Astrocyte of the spinal cord (primary cell): ENCODE results near the gene GNAS.

Experiments
- DNase-seq: peaks from one replicate; pipeline ENCODE4 v3.0.0; 2011; ENCODE audit warnings: low read depth, low spot score
- H3K4me3 ChIP-seq: 2 replicates; pipeline ENCODE4 v1.5.1; 2011; ENCODE audit warnings: low read depth, mild to moderate bottlenecking, low read length, moderate library complexity
- CTCF ChIP-seq: IDR thresholded peaks from 2 replicates; pipeline ENCODE4 v1.5.1; 2012; ENCODE audit warnings: low read depth, mild to moderate bottlenecking, low read length, inconsistent platforms
- in situ Hi-C: cut with HindIII; loops from 2 replicates; pipeline ENCODE4 v1.10.0; 2017; ENCODE audit warnings: low sequenced_read_pairs

GNAS gene

GRCh38 chr20:58876437-58876836 is 23.9 kb downstream of the GNAS start:
- no peak overlapping the region for H3K4me3 ChIP-seq
- in situ Hi-C loops = no loop called here
- TF ChIP-seq CTCF = no peak
- no peak for DNase-seq

- no peak for TF ChIP-seq CTCF
- DNase-seq = no peak
- in situ Hi-C loops = no loop called here
- H3K4me3 ChIP-seq = no peak overlapping the region
These were observed 24.8 kb downstream of the GNAS start for GRCh38 chr20:58877050-58877975.

GRCh38 chr20:58877976-58878360 is 25.5 kb downstream of the GNAS start:
- TF ChIP-seq CTCF = no peak
- H3K4me3 ChIP-seq = no peak overlapping the region
- in situ Hi-C loops = no loop called here
- DNase-seq = no peak

GRCh38 chr20:58878399-58878798 is 25.9 kb downstream of the GNAS start:
- no peak for DNase-seq
- TF ChIP-seq CTCF = no peak
- H3K4me3 ChIP-seq = no peak overlapping the region
- in situ Hi-C loops = no loop called here

- in situ Hi-C loops = no loop called here
- no peak for DNase-seq
- TF ChIP-seq CTCF = no peak
- no peak overlapping the region for H3K4me3 ChIP-seq
These were observed 27.9 kb downstream of the GNAS start for GRCh38 chr20:58880441-58880840.

GRCh38 chr20:58880994-58881752 is 28.7 kb downstream of the GNAS start:
- no peak overlapping the region for H3K4me3 ChIP-seq
- in situ Hi-C loops = no loop called here
- DNase-seq = no peak
- TF ChIP-seq CTCF = no peak
